Duodenal mucosa (tissue), 2 donors: ENCODE data around the gene ASCL2.

Experiments
- H3K27ac ChIP-seq: one replicate; pipeline ENCODE4 v1.7.0; 2013; ENCODE audit warnings: low read depth, low read length
- H3K27me3 ChIP-seq, 2 donors: one replicate each; pipeline ENCODE4 v1.7.0; 2013; ENCODE audit warnings: low read length in 2 of 2, control low read depth in 1 of 2; ENCODE audit not compliant: insufficient read depth in 2 of 2, control insufficient read depth in 1 of 2
- H3K36me3 ChIP-seq, 2 donors: one replicate each; pipeline ENCODE4 v1.7.0; 2013; ENCODE audit warnings: low read length in 2 of 2, control low read depth in 1 of 2; ENCODE audit not compliant: insufficient read depth in 2 of 2, control insufficient read depth in 1 of 2
- H3K4me1 ChIP-seq, 2 donors: one replicate each; pipeline ENCODE4 v1.7.0; 2013; ENCODE audit warnings: low read length in 2 of 2, control low read depth in 1 of 2; ENCODE audit not compliant: insufficient read depth in 2 of 2, control insufficient read depth in 1 of 2
- H3K4me3 ChIP-seq, 2 donors: one replicate each; pipeline ENCODE4 v1.7.0; 2013; ENCODE audit warnings: low read length in 2 of 2, low read depth in 1 of 2
- H3K9ac ChIP-seq, 2 donors: one replicate each; pipeline ENCODE4 v1.7.0; 2013; ENCODE audit warnings: low read length in 2 of 2, low read depth in 1 of 2
- H3K9me3 ChIP-seq, 2 donors: one replicate each; pipeline ENCODE4 v1.7.0; 2013; ENCODE audit warnings: low read length in 2 of 2, control low read depth in 1 of 2; ENCODE audit not compliant: control insufficient read depth in 1 of 2

The ASCL2 gene, protein sequence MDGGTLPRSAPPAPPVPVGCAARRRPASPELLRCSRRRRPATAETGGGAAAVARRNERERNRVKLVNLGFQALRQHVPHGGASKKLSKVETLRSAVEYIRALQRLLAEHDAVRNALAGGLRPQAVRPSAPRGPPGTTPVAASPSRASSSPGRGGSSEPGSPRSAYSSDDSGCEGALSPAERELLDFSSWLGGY

DNA sequence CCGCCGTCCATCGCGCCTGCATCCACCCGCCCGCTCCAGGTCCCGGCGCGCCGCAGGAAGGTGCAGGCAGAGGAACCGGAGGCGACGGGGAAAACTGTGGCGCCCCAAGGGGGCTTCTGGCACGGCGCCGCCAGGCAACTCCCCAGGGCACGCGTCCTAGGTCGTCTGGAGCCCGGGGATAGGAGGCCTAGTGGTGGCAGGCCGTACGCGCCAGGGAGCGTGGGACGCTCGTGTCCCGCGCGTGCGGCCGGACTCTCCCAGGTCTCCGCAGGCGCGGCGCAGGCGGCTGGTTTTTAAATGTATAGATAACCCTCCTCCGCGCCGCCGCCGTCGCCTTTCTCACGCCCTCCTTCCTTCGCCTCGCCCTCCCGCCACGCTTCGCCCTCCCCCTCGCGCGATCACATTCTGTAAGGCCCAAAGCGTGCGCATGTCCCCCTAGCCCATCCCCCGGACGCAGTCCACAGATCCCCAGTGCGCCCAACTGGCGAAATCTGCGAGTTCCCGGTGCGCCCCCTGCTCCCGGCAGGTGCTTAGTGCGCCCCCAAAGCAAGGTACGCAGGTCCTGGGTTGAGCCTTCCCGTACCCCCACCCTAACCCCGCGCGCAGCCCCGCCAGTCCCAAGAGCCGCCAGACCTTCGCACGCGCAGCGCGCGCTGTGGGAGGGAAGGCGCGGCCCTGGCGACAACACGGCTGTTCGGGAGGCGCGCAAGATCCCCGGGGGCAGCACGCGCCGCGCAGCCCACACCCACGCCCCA, at the start of gene ASCL2:
ASCL2 (minus strand) TSS at position 267 of the 755 bp plus-strand sequence; CDS start at position 11, 256 bp downstream.
- H3K4me3 ChIP-seq: peak within 1 kb of the TSS; percentile 63 to 64
- peak within 1 kb of the TSS; percentile 18 to 46 for H3K9ac ChIP-seq
- H3K27me3 ChIP-seq: peaks cover 0 to 20% of the 10 kb centered on the region in 2 donors
- no peaks in the 10 kb centered on the region for H3K9me3 ChIP-seq
- H3K4me1 ChIP-seq: peaks cover 12 to 36% of the 10 kb centered on the region in 2 donors
- H3K27ac ChIP-seq: peak within 1 kb of the TSS; percentile 50
- no peaks in the 10 kb centered on the region for H3K36me3 ChIP-seq

GRCh38 chr11:2319791-2320472, 49.5 kb upstream of the ASCL2 start:
- H3K36me3 ChIP-seq: no peaks in the 10 kb centered on the region
- no peak overlapping the region for H3K4me3 ChIP-seq
- H3K9me3 ChIP-seq: peaks cover 0 to 3% of the 10 kb centered on the region in 2 donors
- no peaks in the 10 kb centered on the region for H3K4me1 ChIP-seq
- no peaks in the 10 kb centered on the region for H3K27me3 ChIP-seq
- no peak overlapping the region for H3K9ac ChIP-seq
- H3K27ac ChIP-seq: no peak overlapping the region

- Histone ChIP-seq H3K36me3 (no peaks in the 10 kb centered on the region), H3K27ac (no peak overlapping the region), H3K4me3 (no peak overlapping the region), H3K9me3 (peaks cover 0 to 3% of the 10 kb centered on the region in 2 donors), H3K27me3 (no peaks in the 10 kb centered on the region), H3K4me1 (no peaks in the 10 kb centered on the region), H3K9ac (no peak overlapping the region)
Observed at GRCh38 chr11:2318707-2319106, 48.3 kb upstream of the ASCL2 start.

- H3K9ac ChIP-seq: no peak overlapping the region
- peaks cover 0 to 3% of the 10 kb centered on the region in 2 donors for H3K9me3 ChIP-seq
- H3K4me1 ChIP-seq: no peaks in the 10 kb centered on the region
- H3K36me3 ChIP-seq: no peaks in the 10 kb centered on the region
- no peak overlapping the region for H3K4me3 ChIP-seq
- no peaks in the 10 kb centered on the region for H3K27me3 ChIP-seq
- H3K27ac ChIP-seq: no peak overlapping the region
Observed at GRCh38 chr11:2318123-2318522, 47.7 kb upstream of the ASCL2 start.

DNA sequence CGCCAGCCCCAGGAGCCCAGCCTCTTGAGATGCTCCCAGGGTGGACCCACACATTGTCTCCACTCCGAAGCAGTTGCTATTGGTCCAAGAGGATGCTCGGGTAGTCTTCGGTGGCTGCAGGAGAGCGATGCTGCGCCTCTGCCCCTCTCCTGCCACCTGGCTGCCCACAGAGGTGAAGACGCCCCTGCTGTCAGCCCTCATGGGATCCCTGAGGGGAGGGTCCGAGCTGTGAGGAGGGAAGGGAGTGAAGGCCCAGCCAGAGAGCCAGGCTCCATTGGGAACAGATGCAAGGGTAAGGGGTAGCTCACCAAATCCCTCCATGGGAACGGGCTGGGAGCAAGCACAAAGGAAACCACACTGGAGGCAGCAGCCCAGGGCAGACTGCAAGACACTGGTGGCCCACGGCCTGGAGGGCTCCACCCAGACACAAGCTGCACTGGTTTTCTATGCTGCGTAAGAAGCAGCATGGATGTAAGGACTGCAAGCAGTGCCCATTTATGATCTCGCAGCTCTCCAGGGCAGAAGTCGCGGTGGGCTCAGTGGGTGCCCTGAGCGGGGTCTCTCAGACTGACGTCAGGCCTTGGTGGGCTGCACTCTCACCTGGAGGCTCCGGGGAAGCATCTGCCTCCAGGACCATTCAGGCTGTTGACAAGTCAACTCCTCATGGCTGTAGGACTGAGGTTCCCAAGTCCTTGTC, 47.1 kb upstream of the ASCL2 start:
- Histone ChIP-seq H3K27me3 (no peaks in the 10 kb centered on the region), H3K9ac (no peak overlapping the region), H3K27ac (no peak overlapping the region), H3K4me1 (no peaks in the 10 kb centered on the region), H3K9me3 (peaks cover 0 to 3% of the 10 kb centered on the region in 2 donors), H3K4me3 (no peak overlapping the region), H3K36me3 (no peaks in the 10 kb centered on the region)

- H3K9me3 ChIP-seq: peaks cover 0 to 3% of the 10 kb centered on the region in 2 donors
- H3K36me3 ChIP-seq: no peaks in the 10 kb centered on the region
- no peaks in the 10 kb centered on the region for H3K27me3 ChIP-seq
- H3K27ac ChIP-seq: no peak overlapping the region
- H3K4me3 ChIP-seq: no peak overlapping the region
- no peak overlapping the region for H3K9ac ChIP-seq
- H3K4me1 ChIP-seq: no peaks in the 10 kb centered on the region
Observed at GRCh38 chr11:2316963-2317244, 46.5 kb upstream of the ASCL2 start.

DNA sequence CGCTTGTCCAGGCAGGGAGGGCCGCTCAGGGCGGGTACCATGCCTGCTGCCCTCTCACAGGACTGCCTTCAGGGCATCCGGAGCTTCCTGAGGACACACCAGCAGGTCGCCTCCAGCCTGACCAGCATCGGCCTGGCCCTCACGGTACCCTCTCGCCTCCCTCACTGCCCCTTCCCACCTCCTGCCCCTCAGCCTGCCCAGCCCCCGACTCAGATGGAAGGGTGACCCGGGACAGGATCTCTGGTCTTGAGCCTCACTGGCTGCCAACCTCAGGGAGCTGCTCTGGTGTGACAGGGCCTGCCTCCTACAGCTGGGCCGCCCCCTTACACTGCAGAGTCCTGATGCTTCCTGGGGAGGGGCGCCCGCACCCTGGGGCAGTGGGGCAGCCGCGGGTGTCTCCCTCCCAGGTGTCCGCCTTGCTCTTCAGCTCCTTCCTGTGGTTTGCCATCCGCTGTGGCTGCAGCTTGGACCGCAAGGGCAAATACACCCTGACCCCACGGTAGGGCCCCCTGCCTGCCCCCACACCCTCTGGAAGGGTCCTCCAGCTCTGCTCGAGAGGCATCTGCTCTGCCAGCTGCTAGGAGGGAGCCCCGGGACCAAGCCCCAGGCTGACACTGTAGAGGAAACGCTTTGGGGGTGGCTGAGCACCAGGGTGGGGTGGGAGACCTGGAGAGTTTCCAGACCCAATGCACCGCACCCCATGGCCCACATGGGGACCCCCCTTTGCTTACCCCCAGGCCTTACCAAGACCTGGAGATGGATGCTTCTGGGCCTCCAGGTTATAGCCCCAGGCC, 46.0 kb upstream of the ASCL2 start:
- H3K9me3 ChIP-seq: peaks cover 0 to 3% of the 10 kb centered on the region in 2 donors
- H3K36me3 ChIP-seq: no peaks in the 10 kb centered on the region
- H3K9ac ChIP-seq: no peak overlapping the region
- no peaks in the 10 kb centered on the region for H3K27me3 ChIP-seq
- H3K4me1 ChIP-seq: no peaks in the 10 kb centered on the region
- no peak overlapping the region for H3K4me3 ChIP-seq
- no peak overlapping the region for H3K27ac ChIP-seq

- Histone ChIP-seq H3K9me3 (peaks cover 0 to 3% of the 10 kb centered on the region in 2 donors), H3K36me3 (no peaks in the 10 kb centered on the region), H3K9ac (no peak overlapping the region), H3K27ac (no peak overlapping the region), H3K4me3 (no peak overlapping the region), H3K4me1 (no peaks in the 10 kb centered on the region), H3K27me3 (no peaks in the 10 kb centered on the region)
Observed at GRCh38 chr11:2315395-2316168, 45.2 kb upstream of the ASCL2 start.
